Activated naive CD4-positive, alpha-beta T cell treated with anti-CD3 and anti-CD28 coated beads, Interleukin-2, amount 10 ng/mL, durations not matched to agents 7 days and 5 days (primary cell): ENCODE results near the gene P2RX2.
A peak's percentile ranks its signal among the peaks of the same experiment; 100 is the strongest.

Experiments used
- CTCF ChIA-PET: fragments of 350-600 bp; sonication (Branson Sonifier 250); formaldehyde crosslinking; loops from one replicate; lab custom pipeline; 2021; ENCODE audit warnings: antibody characterized with exemption; lab: Charles Lee
- DNase-seq: peaks from one replicate; pipeline ENCODE4 v3.0.0-alpha.2; 2020
- H3K27ac Mint-ChIP-seq: one replicate; pipeline ENCODE4 v1.8.0; 2021; ENCODE audit warnings: mild to moderate bottlenecking, moderate library complexity, mixed read lengths
- H3K27me3 Mint-ChIP-seq: one replicate; pipeline ENCODE4 v1.8.0; 2021; ENCODE audit warnings: mild to moderate bottlenecking, mixed read lengths
- H3K36me3 Mint-ChIP-seq: one replicate; pipeline ENCODE4 v1.8.0; 2021; ENCODE audit warnings: mixed read lengths
- H3K4me1 Mint-ChIP-seq: one replicate; pipeline ENCODE4 v1.8.0; 2021; ENCODE audit warnings: mixed read lengths
- H3K4me3 Mint-ChIP-seq: one replicate; pipeline ENCODE4 v1.8.0; 2021; ENCODE audit warnings: mild to moderate bottlenecking, moderate library complexity, mixed read lengths
- H3K9me3 Mint-ChIP-seq: one replicate; pipeline ENCODE4 v1.8.0; 2021; ENCODE audit warnings: mixed read lengths

The P2RX2 gene

DNA sequence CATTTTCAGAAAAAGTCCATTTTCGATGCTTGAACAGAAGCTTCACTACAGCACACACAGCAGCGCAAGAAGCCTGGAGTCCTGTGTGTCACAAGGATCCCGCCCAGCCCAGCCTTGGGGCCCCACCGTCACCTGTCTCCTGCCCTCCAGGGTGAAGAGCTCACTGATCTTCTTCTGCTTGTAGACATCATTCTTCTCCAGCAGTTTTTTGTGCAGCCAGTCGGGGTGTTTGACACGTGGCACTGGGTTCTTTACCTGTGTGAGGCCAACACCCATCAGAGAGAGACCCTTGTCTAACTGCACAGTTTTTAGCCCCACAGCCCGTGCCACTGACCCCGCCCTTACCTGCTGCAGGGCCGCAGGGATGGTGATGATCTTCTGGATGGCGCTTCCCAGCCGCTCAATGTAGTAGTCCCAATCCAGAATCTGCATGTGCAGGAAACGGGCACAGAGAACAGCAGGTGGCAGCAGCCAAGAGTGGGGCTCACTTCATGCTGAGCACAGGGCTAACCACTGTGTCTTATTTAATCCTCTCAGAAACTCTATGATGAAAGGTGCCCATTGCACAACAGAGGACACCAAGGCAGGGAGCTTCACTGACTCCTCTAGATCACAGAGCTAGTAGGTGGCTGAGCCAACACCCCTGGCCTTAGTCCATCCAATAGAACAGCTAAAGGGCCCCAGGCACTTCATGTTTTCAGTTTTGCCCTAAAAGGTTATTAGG, 38.6 kb downstream of the P2RX2 start:
- peaks cover 30% of the 10 kb centered on the region for H3K4me1 Mint-ChIP-seq
- H3K4me3 Mint-ChIP-seq, result no peak overlapping the region
- CTCF ChIA-PET, result interaction anchor here (1.1 kb wide), 1 partner anchor 17 kb away, joined by 3 read pairs; no protein-coding TSS in a partner anchor
- DNase-seq, result no peak
- no peak overlapping the region for H3K27ac Mint-ChIP-seq
- peaks cover 66% of the 10 kb centered on the region for H3K36me3 Mint-ChIP-seq
- H3K9me3 Mint-ChIP-seq, result no peaks in the 10 kb centered on the region
- no peaks in the 10 kb centered on the region for H3K27me3 Mint-ChIP-seq

DNA sequence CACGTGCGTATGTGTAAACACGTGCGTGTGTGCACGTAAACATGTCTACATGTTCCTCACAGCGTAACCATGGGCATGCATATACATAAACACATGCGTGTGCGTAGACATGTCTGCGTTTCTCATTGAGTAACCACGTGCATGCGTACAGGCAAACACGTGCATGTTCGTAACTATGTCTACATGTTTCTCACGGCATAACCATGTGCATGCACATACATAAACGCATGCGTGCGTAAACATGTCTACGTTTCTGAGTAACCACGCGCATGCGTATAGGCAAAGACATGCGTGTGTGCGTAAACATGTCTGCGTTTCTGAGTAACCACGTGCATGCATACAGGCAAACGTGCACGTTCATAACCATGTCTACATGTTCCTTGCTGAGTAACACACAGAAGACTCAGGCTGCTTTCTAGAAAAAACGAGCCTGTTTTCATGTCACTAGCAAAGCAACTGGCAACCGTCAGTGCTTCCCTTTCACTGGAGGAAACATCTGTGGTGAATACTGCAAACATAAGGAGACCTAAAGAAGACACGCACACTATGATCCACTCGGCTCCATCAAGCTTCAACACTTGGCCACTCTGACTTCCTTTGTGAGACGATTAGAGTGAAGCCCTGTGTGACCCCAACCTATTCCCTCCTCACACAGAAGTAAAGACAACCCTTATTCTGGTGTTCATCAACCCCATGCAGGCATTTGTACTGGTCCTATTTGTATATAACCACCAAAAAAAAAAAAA, 39.7 kb downstream of the P2RX2 start:
- H3K36me3 Mint-ChIP-seq, result peaks cover 68% of the 10 kb centered on the region
- H3K9me3 Mint-ChIP-seq, result no peaks in the 10 kb centered on the region
- no peaks in the 10 kb centered on the region for H3K27me3 Mint-ChIP-seq
- CTCF ChIA-PET, result no interaction called here
- DNase-seq, result no peak
- no peak overlapping the region for H3K27ac Mint-ChIP-seq
- peaks cover 41% of the 10 kb centered on the region for H3K4me1 Mint-ChIP-seq
- H3K4me3 Mint-ChIP-seq, result no peak overlapping the region

DNA sequence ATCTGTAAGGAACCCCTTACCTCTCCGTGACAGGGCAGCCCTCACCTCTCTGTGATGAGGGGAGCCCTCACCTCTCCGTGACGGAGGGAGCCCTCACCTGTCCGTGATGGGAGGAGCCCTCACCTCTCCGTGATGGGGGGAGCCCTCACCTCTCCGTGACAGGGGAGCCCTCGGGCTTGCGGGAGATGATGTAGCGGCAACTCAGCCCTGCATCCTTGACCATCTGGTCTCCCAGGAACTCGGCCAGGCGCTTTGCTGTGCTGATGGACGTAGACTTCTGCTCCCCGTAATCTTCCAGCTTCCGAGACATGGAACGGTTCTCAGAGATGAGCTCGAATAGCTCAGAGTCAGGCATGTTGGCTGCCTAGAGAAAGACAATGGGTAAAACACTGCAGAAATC, 40.6 kb downstream of the P2RX2 start:
- H3K36me3 Mint-ChIP-seq, result peaks cover 66% of the 10 kb centered on the region
- H3K4me1 Mint-ChIP-seq, result peaks cover 48% of the 10 kb centered on the region
- no peak for DNase-seq
- no peaks in the 10 kb centered on the region for H3K27me3 Mint-ChIP-seq
- CTCF ChIA-PET, result no interaction called here
- no peaks in the 10 kb centered on the region for H3K9me3 Mint-ChIP-seq
- H3K4me3 Mint-ChIP-seq, result no peak overlapping the region
- H3K27ac Mint-ChIP-seq, result no peak overlapping the region

DNA sequence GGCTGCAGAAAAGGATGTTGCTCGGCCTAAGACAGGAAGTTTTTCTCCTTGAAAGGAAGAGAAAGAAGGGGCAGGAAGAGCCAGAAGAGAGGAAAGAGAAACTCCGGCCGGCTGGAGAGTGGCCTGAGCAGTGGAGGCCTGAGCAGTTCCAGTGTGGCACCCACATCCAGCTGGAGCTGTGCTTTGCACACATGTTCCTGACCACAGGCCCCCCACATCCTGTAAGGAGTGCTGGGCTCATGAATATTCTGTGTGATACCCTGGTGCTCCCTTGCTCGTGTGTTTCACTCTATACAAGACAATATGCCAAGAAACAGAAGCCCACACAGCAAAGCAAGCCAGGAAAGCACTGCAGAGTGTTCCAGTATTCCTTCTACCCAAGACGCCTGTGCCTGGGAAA, 41.5 kb downstream of the P2RX2 start:
- H3K4me3 Mint-ChIP-seq, result no peak overlapping the region

DNA sequence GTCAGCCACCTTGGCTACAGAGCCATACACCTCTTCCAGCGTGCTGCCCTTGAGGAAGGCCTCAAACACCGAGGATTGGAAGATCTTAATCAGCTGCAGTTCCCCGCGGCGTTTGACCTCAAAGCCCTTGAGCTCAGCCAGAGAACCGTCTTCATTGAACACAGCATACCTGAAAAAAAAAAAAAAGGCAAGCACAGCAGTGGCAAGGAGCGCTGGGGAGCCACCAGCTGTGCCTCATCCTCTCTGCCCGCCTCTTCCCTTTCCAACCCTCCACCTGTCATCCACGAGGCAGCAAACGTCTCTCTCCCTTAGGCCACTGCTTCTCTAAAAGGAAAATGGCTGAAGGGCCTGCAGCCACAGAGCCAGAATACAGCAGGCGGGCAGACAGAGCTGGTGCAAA, 42.4 kb downstream of the P2RX2 start:
- Mint-ChIP-seq H3K4me1 (peaks cover 52% of the 10 kb centered on the region), H3K36me3 (peaks cover 76% of the 10 kb centered on the region), H3K27me3 (no peaks in the 10 kb centered on the region), H3K27ac (peak overlapping the region; percentile 58), H3K4me3 (no peak overlapping the region), H3K9me3 (no peaks in the 10 kb centered on the region)
- CTCF ChIA-PET, result interaction anchor here (0.6 kb wide), 1 partner anchor 12 kb away, joined by 3 read pairs; no protein-coding TSS in a partner anchor
- no peak for DNase-seq

More for the DNA sequence above, 41.5 kb downstream of the P2RX2 start:
- peak overlapping the region; percentile 80 for H3K27ac Mint-ChIP-seq
- CTCF ChIA-PET, result no interaction called here
- peak; percentile 39 for DNase-seq
- no peaks in the 10 kb centered on the region for H3K9me3 Mint-ChIP-seq
- H3K4me1 Mint-ChIP-seq, result peaks cover 52% of the 10 kb centered on the region
- peaks cover 66% of the 10 kb centered on the region for H3K36me3 Mint-ChIP-seq
- no peaks in the 10 kb centered on the region for H3K27me3 Mint-ChIP-seq

DNA sequence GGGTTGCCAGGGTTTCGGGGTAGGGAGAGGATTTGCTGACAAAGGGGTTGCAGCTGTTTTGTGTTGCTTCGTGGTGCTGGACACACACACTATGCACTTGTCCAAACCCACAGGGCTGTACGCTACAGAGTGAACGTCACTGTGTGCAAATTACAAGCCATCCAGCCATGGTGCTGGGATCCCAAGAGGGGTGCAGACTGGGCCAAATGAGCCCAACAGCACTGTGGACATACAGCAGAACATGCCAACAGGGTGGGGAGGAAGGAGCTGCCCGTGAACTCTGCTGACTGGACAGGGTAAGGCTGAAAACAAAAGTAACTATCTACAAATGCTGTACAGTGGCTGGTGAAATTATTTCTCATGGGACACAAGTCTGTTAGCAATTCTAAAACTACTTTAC, 43.4 kb downstream of the P2RX2 start:
- no peaks in the 10 kb centered on the region for H3K9me3 Mint-ChIP-seq
- H3K27ac Mint-ChIP-seq, result peak overlapping the region; percentile 17
- DNase-seq, result no peak
- peaks cover 80% of the 10 kb centered on the region for H3K36me3 Mint-ChIP-seq
- H3K27me3 Mint-ChIP-seq, result no peaks in the 10 kb centered on the region
- CTCF ChIA-PET, result no interaction called here
- H3K4me3 Mint-ChIP-seq, result no peak overlapping the region
- peaks cover 52% of the 10 kb centered on the region for H3K4me1 Mint-ChIP-seq

DNA sequence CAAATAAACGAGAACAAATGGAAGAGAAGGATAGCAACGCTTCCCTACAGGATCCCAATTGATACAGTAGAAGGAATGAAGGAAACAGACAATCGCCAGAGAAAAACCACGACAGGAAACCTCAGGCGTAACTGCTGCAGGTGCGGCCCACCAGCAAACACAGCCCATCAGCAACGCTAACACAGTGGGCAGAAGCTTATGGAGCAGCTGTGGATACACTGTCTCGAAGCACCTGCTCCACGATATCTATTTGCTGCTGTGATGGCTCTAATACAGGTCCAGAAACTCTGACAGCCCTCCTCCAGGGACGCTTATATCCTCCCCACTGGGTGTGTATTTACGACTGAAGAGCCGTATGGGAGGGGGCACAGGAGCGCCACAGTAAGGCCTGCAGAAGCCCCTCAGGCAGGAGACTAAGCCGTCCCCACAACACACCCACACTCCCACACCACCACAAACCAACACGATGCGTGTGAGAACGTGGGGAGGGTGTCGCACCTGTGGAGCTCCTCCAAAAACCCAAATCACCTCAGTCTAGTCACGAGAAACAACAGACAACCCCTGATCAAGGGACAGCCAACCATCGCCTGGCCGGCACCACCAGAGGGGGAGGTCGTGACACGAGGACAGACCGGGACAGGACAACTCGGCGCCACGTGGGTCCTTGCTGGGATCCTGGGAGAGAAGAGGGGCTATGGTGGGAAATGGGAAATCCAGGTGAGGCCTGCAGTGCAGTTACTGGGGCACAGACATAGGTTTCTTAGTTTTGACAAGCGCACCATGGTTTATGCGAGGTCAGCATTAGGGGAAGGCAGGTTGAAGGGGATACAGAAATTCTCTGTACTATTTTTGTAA, 44.6 kb downstream of the P2RX2 start:
- H3K9me3 Mint-ChIP-seq, result no peaks in the 10 kb centered on the region
- peaks cover 73% of the 10 kb centered on the region for H3K36me3 Mint-ChIP-seq
- no peaks in the 10 kb centered on the region for H3K27me3 Mint-ChIP-seq
- H3K4me3 Mint-ChIP-seq, result no peak overlapping the region
- no peak for DNase-seq
- peaks cover 52% of the 10 kb centered on the region for H3K4me1 Mint-ChIP-seq
- H3K27ac Mint-ChIP-seq, result peak overlapping the region; percentile 45
- CTCF ChIA-PET, result no interaction called here

DNA sequence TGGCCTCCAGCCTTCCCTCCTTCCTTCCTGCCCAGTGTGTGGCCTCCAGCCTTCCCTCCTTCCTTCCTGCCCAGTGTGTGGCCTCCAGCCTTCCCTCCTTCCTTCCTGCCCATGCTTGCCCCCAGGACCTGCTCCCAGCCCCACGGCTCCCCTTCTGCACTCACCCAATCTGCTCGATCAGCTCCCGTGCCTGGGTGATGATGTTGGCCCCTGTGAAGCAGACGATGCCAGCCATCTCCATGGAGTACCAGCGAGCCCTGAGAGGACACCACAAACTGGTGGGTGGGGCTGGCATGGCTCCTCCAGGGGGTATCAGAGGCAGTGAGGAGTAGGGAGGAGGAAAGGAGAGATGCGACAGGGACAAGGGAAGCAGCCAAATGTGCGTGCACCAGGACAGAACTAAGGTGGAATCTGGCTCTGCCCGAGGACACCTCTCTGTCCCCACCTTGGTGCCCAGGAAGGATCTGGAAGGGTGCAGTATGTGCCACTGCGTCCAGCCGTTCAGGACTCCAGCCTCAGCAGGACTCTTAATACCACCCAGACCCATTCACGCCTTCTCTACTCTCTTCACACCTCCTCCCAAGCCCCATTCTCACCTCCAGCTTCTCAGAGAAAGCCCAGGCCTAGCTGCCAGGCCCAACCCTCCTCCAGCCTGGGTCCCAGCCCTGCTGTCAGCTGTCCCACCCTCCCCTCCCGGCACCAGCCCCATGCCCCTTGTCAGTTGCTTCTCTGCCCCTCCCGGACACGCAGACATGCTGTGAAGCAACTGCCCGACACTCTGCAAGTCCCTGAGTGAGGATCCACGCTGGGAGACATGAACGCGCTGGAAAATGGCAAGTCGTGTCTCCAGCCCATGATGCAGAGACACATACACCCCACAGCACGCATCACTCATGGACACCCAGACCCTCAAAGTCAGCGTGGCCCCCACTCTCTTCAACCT, 45.9 kb downstream of the P2RX2 start:
- Mint-ChIP-seq H3K27me3 (no peaks in the 10 kb centered on the region), H3K4me1 (peaks cover 50% of the 10 kb centered on the region), H3K9me3 (no peaks in the 10 kb centered on the region), H3K27ac (no peak overlapping the region), H3K4me3 (no peak overlapping the region), H3K36me3 (peaks cover 78% of the 10 kb centered on the region)
- CTCF ChIA-PET, result no interaction called here
- DNase-seq, result no peak

DNA sequence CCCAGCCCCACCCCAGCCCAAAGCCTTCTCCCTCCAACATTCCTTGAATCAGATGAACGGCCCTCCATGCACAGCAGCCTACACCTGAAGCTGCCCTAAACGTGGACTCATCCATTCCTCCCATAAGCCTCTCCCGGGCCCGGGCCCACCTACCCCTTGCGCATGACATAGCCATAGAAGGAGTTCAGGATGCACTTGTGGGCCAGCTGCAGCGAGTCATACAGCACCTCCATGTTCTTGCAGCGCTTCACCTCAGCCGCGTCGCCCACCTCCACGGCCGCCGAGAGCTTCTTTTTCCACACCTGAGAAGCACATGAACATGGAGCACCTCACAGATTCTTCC, 46.5 kb downstream of the P2RX2 start:
- no peak for DNase-seq
- CTCF ChIA-PET, result no interaction called here
- H3K4me3 Mint-ChIP-seq, result no peak overlapping the region
- no peaks in the 10 kb centered on the region for H3K9me3 Mint-ChIP-seq
- H3K36me3 Mint-ChIP-seq, result peaks cover 77% of the 10 kb centered on the region
- no peak overlapping the region for H3K27ac Mint-ChIP-seq
- H3K27me3 Mint-ChIP-seq, result no peaks in the 10 kb centered on the region
- peaks cover 43% of the 10 kb centered on the region for H3K4me1 Mint-ChIP-seq

DNA sequence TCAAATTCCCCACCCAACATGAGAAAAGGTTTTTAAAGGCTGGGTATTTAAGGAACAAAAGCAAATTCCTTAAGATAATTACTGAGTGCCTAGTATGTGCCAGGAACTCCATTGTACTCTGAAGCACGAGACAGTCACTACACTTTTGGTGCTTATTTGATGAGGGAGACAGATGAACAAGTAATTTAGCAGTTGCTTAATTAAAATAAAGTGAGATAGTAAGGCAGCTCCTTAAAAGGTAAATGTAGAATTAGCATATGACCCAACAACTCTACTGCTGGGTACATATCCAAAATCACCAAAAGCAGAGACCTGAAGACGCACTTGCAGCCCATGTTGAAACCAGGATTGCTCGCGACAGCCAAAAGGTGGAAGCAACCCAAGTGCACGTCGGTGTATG, 47.2 kb downstream of the P2RX2 start:
- H3K27ac Mint-ChIP-seq, result no peak overlapping the region

DNA sequence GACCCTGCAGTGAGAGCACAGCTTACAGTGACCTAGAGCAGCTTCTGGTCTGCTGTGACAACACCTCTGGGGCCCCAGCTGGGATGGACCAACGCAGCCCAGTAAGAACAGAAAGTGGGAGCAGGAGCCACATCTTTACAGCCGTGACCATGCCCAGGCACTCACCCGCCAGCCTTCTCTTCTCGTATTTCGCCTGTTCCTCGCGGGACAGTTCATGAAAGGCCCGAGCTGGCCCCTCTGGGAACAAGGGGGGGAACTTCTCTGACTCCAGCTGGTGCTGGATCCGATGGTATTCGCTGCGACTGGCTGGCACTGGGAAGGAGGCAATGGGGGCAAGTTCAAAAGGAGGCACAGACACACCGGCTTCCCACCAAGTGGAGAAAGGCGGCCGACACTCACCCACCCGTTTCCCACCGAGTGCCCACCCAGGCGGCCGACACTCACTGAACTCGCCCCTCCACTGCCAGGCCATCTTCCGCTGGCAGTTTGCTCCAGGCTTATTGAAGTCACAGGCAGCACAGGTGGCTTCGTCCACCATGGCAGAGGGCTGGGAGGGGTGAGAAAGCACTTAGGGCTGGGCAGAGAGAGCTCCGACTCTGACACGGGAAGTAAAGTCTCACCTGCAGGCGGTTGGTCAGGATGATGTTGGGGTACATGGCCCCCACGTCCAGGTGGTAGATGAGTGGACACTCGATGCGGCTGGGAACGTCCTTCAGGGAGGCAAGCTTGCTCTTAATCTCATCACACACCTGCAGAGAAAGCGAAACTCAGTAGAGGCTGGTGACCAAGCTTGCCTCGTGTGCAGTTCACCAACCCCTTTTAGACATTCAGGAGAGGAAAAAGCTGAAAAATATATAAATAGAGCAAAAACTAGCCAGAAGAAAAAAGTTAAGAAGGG, 49.9 kb downstream of the P2RX2 start:
- H3K27ac Mint-ChIP-seq, result no peak overlapping the region
- CTCF ChIA-PET, result no interaction called here
- peaks cover 20% of the 10 kb centered on the region for H3K4me1 Mint-ChIP-seq
- H3K36me3 Mint-ChIP-seq, result peaks cover 67% of the 10 kb centered on the region
- H3K4me3 Mint-ChIP-seq, result no peak overlapping the region
- H3K27me3 Mint-ChIP-seq, result no peaks in the 10 kb centered on the region
- DNase-seq, result no peak
- no peaks in the 10 kb centered on the region for H3K9me3 Mint-ChIP-seq

More for the DNA sequence above, 47.2 kb downstream of the P2RX2 start:
- Mint-ChIP-seq H3K4me1 (peaks cover 36% of the 10 kb centered on the region), H3K27me3 (no peaks in the 10 kb centered on the region), H3K4me3 (no peak overlapping the region), H3K9me3 (no peaks in the 10 kb centered on the region), H3K36me3 (peaks cover 72% of the 10 kb centered on the region)
- CTCF ChIA-PET, result no interaction called here
- no peak for DNase-seq

DNA sequence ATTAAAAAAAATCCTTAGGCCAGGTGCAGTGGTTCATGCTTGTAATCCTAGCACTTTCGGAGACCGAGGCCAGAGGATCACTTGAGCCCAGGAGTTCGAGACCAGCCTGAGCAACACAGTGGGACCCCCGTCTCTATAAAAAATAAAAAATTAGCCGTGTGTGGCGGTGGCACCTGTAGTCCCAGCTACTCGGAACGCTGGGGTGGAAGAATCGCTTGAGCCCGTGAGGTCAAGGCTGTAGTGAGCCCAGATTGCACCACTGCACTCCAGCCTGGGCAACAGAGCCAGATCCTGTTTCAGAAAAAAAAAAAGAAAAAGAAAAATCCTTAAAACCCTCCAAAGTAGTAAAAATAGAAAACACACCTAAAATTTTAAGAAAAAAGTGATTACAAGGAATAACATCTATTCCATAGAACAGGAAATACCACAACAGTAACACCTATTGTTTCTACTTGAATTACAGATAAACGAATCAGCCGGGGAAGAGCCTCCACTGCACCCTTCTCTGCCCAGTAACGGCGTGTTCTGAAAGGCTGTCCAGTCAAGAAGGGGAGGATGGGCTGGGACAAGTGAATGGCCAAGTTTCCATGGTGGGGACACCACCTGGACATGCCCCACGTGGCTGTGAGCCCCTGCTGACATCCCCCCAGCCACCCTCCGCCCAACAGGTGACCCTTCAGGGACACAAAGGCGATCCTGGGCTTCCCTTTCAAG, 50.7 kb downstream of the P2RX2 start:
- Mint-ChIP-seq H3K27me3 (no peaks in the 10 kb centered on the region), H3K36me3 (peaks cover 63% of the 10 kb centered on the region), H3K4me1 (peaks cover 15% of the 10 kb centered on the region), H3K4me3 (no peak overlapping the region), H3K9me3 (no peaks in the 10 kb centered on the region), H3K27ac (no peak overlapping the region)
- CTCF ChIA-PET, result no interaction called here
- DNase-seq, result no peak
